Inflammatory macrophage (primary cell): ENCODE measurements around the gene ARHGEF28.

Experiments
- DNase-seq, 2 donors: peaks; one replicate each; pipeline ENCODE4 v3.0.0-alpha.2; 2020 to 2022

Gene ARHGEF28

DNA sequence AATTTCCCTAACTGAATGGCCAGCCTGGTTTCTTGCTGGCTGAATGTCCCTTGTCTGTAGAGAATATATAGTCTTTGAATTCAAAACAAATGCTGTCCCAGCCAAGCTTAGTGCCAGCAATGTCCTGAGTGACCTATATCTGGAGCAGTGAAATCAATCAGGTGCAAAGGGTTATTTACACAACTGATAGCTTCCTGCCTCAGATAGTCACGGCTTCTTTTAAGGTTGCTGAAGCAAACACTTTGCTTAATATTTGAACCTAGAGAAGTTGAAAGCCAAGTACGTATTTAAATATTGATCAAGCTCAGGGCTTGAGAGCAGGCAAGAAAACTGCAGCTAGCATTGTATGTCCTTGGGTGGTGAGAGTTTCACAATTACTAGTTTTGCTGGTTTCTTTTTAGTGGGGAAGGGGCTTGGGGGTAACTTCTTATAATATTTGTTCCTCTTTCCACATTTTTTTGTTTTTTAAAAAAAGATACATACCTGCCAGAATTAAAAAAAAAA, 2.0 kb upstream of the ARHGEF28 start:
- no peak for DNase-seq

DNA sequence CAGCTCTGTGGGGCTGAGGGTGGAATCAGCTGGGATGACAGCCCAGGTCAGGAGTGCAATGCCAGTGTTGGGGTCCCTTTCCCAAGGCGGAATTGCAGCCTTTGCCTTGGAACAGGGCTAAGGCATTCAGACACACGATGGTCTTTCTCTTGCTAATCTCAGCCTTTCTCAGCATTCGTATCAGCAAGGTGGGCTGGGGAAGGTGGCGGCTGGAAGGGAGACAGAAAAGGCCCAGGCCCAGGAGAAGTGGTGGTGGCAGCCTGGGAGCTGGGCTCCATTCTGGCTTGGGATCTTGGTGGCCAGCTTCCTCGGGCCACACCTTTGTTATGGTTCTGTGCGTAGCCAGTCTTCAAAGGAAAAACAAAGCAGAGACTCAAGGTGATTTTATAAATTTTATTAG, 1.1 kb upstream of the ARHGEF28 start:
- DNase-seq, result no peak

DNA sequence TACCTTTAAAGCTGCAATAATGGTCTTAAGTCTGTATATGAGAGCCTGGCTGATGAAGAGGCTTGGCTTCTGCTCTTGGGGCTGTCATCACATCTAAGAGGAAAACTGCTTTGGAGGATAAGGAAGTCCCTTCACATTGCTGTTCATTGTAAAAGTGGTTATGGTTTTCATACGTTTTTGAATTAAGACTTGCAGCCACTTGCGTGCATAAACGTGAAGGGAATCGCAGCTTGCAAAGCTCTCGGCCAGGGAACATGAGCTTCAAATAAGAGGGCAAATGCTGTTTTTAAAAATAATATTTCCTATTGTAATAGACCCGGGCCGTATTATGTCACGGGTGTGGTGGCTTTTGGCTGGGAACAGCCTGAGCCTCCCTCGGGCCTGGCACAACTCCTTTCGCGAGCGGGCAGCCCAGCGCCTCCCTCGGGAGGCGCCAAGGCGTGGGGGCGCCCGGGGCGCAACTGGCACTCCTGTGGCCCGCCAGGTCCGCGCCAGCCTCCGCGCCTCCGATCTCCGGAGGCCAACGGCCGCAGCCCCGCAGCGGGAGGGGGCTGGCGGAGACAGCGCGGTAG, 538 bp upstream of the ARHGEF28 start:
- DNase-seq, result peak in 1 of 2 donors; percentile 2

DNA sequence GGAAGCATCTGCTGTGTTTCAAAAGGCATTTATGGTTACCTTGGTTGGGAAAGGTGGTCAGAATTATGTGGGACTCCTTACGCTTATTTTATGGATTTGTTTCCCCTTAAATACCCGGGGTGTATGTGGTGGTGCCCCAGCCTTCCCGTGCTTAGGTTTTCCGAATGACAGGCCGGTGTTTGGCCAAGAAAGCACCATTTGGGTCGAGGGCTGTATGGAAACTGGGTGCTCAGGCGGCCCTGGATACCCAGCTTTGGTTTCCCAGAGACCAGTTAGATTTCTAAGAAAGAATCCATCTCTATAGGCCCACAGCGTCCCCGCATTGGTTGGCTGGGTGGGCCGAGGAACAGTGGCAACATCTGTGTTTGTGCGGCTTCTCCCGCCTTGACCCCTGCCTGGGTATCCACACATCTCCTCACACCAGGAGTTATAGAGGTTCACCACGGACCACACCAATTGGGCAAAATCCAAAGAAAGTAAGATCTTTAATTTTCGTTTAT, 868 bp downstream of the ARHGEF28 start:
- no peak for DNase-seq

DNA sequence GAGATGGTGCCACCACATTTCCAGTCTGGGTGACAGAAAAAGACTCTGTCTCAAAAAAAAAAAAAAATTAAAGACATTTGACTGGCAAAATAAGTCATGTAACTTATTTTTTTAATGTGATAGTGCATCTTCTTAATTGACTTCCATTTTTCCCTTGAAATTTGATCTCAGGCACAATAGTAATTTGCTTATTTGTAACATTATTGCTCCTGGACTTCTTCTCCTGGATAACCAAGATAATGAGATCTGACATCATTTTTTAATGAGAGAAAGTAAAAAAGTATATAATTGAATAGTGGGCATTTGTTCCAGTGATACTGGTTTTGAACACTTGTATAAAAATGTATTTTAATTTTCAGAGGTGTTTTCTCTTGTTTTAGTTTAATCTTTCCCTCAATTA, 3.5 kb downstream of the ARHGEF28 start:
- DNase-seq, result no peak

DNA sequence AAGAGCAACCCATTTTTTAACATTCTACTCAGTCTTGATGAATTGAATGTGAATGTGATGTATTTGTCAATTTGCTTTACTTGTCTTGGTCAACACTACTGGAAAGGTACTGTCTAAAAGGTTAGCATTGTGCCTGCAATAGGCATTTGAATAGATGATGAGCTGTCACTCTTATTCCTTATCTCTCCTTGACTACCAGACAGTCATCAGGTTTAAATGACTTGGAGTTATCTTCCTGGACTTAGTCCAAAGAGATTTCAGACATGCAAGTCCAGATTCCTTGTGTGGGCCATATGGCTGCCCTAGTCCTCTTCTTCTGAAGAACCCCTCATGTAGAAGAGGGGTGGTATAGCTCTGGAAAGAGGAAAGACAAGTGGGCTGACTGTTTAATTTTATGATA, 4.8 kb downstream of the ARHGEF28 start:
- no peak for DNase-seq

DNA sequence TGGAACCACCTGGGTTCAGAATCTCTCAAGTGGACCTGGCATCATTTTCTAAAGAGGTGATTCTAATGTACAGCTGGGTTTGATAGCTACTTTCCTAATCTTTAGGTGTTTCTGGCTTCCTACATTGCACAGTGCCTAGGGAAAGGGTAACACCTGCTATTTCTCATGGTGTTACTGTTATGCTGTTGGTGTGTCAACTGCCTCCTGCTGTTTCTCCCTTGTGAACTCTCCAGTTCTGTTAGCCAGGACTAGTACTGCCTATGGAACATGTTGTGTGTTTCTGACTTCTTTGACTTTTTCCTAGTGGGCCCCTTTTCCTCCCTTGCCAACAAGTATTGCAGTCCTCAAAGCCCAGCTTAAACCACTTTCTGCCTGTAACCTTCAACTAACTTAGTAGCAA, 5.5 kb downstream of the ARHGEF28 start:
- DNase-seq, result no peak

DNA sequence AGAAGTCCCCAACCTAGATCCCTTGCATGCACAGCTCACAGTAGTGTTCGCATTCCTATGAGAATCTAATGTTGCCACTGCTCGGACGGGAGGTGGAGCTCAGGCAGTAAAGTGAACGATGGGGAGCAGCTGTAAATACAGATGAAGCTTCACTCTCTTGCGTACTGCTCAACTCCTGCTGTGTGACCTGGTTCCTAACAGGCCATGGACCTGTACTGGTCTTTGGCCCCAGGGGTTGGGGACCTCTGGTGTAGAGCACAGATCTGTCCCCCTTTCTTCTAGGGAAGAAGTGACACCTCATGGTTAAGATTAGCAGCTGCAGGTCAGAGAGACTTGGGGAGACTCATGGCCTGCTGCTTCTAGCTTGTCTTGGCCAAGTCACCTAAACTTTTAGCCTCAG, 7.1 kb downstream of the ARHGEF28 start:
- no peak for DNase-seq

DNA sequence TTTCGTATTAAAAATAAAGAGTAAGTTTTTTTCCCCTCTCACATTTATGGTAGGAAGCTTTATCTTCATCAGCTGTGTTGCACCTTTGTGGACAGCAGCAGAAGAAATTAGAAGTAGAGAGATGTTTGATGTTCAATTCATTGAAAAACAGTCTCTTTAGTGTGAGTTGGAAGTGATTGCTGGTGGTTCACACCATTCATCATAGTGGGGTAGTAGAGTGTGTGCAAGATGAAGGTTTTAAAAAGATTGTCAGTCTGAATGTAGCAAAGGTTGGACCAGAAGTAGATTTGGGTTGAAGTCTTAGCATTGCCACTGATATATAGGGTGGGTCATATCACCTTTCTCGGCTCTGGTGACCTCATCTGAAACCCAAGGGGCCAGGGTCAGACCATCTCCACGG, 10.4 kb downstream of the ARHGEF28 start:
- no peak for DNase-seq

DNA sequence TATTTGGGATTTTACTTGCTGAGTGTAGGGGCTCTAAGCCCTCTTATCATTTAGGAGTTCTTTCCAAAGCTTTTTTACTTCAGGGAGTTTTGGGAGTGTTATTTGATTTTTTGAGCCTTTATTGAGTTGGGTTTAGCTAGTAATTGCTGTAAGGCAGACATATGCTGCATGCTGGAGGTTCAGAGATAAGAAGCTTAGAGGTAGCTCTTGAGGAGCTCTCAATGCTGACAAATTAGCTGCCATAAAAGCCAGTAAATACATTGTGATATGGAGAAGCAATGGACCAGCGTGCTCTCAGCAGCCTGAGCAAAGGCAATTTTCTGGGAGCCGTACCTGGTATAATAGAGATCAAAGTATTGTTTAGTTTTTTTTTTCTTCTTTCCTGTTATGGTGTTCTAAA, 11.6 kb downstream of the ARHGEF28 start:
- DNase-seq, result no peak

DNA sequence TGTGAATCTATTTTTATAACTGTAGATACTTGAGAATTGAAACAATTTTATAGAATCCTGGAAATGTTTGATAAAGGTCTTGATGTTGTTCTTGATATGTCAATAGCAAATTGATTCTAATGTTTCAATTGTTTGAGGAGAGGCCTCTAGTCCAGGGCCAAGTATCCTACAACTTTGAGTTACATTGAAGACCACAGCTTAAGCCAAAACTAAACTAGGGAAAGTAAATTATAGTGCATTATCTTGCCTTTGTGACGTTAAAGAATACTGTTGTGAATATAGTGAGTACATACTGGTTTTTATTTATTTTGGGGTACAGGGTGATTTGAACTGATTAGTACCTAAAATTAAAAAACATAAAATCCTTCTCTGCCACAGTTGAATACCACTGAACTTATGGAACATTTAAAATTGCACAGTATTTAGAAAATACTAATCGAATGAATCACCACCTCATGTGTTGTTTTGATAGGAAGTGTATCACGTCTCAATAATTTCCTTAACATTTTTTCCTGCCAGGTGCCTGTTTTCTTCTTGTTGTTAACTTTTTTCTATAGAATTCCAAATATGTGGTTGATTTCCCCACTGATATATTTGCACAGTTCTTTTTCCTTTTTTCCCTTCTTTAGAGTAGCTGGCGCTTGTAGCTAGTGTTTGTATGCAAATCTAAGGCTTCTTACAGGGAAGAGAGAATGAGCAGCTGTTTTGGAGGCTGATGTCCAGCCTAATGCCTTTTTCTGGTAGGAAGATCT, 12.5 kb downstream of the ARHGEF28 start:
- no peak for DNase-seq

DNA sequence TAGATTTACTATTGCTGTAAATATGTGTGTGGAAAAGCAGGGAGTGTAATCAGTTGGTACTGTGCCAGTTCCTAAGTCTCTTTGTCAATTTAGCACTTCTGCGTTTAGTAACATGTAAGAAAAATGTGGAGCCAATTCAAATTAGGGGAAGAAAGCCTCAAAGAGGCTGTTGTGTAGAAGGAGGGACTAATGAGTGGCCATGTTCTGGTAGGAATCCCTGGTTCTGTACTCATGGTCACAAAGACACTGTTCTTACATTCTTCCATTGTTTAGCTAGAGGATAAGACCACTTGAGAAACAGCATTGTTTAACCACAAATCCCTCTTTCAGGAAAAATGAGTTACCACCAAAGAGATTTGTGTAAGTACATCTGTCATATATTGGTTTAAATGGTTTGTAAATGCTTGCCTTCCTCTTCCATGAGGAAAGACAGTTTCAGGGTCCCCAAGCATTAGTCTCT, 14.9 kb downstream of the ARHGEF28 start:
- peak; percentile 14 to 36 for DNase-seq

DNA sequence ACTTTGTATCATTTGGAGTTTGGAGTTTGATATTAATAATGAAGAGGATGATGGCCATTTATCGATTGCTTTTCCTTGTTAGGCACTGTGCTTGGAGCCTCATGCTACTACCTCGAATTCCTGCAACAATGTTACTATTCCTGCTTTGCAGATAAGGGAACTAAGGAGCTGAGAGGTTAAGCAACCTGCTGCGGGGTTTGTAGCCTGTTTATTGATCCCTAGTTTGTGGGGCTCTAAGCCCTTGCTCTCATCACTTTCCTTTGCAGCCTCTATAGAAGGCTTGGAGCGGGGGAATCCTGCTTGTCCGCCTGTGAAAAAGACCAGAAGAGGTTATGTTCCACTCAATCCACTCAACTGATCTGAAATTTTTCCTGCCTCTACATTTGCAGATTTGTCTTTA, 15.8 kb downstream of the ARHGEF28 start:
- no peak for DNase-seq

DNA sequence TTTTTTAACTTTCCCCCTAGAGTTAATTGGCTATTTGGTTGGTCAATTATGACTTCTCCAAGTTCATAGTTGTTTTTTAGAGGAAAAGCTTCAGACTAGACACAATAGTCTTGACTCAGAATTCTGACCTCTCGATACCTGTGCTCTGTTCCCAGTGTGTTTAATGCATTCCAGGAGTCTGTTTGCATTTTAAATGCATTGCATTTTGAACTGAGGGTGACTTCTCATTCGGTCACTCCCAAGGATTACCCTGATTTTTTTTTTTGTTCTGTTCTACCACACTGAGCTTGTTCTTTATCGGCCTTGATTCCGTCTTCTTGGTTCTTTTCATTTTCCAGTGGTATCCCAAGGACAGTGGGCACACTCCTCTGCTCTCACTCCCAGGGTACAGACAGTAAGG, 16.3 kb downstream of the ARHGEF28 start:
- DNase-seq, result no peak

DNA sequence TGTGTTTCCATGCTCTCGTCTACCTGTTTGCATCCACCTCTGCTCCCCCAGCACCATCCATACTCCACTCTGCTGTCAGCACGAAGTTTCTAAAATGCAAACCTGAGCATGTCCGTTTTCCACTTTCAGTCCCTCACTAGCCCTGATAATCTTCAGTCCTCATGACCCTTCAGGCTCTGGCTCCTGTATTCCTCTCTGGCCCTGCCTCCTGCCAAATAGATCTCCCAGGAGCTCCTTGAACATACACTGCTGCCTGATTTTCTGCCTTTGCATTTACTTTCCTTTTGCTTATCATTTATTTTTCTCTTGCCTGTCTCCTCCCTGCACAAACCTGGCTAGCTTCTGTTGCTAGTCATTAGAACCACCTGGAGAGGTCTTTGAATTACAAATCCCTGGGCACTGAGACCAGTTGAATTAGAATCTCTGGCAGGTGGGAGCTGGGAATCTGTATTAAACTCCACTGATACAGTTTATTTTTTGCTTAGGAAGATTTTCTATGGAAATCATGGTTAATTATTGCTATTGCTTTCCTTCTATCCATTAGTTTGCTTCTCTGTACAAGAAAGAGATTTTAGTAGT, 18.5 kb downstream of the ARHGEF28 start:
- DNase-seq, result no peak

DNA sequence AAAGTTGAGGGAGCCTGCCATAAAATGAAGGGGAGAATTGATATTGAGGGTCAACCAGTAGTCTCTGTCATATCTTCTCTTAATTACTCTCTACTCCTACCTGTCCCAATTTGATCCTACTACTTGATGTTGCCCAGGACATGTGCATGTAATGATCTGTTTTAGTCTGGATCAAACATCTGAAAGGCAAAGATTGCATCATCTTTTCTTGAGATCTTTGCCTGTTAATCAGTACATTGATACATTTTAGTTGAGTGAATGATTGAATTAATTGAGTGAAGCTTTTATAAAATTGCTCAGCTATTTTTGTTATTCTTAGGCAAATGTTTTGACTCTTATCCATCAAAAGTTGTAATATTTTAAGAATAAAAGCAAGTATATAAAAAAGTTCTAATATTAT, 21.7 kb downstream of the ARHGEF28 start:
- DNase-seq, result no peak

DNA sequence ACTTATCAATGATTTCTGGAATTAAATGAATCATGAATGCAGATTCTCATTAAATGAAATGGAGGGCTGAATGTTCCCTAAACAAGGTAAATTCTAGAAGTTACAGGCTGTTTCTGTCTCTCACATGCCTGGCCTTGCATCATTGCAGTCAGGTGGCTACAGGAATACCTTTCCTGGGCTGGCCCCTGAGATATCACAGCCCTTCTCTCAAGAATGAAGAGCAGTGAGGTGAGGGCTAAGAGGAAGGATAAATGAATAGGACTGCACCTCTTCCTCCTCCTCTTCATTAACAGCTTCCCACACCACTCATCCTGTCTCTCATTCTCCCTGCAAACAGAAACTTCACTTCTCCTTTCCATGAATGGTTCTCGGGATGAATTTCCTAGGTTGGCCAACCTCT, 22.5 kb downstream of the ARHGEF28 start:
- no peak for DNase-seq

DNA sequence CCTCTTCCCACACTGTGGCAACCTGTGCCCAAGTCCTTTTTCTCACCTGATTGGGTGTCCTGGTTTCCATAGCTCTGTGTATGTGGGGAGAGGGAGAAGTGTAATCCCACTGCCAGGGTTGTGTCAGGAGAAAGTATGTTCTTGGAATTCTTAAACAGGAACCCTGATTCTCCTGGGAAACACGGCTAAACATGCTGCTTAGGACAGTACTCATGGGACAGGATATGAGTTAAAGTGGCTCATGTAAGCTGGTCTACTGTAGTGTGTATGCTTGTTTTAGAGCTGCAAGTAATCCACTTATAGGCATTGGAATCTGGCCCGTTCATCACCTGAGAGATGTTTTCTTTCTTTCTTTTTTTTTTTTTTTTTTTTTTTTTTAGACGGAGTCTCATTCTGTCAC, 23.9 kb downstream of the ARHGEF28 start:
- DNase-seq, result no peak

DNA sequence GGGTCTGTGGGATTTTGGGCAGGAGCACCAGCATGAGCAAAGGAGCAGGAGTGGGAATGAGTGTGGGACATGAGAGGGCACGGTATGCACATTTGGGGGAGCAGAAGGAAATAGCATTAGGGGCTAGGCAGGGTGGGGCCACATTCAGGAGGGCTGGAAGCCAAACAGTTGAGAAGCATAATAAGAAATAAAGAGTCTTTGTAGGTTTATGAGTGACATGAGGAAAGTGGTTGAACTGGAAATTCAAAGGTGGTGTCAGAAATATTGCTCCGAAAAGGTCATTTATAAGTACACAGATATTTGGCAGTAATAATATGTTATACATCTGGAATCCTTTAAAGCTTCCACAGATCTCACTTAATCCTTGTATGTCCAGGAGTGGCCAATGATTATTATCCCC, 26.4 kb downstream of the ARHGEF28 start:
- no peak for DNase-seq

DNA sequence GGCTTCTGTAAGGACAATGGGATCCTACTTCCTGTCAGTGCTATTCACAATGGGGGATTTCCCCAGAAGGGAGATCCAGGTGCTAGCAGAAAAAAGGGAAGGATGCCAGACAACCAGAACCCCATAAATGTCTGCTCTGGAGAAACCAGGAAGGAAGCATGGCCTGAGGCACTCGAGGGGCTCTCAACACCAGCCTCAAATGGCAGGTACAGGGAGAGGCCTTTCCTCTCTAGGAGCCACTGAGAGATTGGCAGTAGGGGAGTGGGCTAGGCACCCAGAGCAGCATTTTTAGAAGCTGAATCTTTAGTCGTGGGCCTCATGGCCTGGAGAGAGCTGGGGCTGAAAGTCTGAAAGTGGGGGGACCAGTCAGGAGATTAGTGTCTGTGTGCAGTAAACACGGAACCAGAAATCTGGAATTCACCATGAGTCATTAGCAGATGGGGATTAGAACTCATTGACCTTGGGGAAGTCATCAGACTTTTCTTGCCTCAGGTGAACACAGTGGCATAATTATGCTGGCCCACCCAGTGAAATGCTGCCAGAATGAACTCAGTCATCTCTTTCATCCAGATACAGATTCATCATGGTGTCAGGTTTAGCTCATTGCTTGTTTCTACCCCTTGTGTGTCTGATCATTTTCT, 28.3 kb downstream of the ARHGEF28 start:
- DNase-seq, result no peak

DNA sequence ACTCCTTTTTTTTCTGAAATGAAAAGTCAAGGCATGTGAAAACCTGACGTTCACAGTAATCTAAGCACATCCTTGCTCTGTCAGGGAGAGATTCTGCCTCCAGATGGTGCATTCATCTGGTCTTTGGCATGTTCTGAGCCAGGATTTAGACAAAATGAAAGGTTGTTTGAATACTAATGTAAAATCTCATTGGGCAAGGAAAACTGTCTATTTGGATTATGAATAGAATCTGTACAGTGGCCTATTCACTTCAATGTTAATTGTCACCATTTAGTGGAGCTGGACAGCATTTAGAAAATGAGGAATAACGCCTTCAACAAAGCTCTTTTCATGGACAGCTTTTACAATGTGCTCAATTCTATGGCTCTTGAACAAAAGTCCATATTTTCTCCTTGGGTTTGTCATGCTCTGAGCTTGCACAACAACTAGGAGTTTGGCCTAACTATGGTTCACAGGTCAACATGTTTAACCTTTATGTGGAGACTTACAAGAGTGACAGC, 28.9 kb downstream of the ARHGEF28 start:
- DNase-seq, result no peak

DNA sequence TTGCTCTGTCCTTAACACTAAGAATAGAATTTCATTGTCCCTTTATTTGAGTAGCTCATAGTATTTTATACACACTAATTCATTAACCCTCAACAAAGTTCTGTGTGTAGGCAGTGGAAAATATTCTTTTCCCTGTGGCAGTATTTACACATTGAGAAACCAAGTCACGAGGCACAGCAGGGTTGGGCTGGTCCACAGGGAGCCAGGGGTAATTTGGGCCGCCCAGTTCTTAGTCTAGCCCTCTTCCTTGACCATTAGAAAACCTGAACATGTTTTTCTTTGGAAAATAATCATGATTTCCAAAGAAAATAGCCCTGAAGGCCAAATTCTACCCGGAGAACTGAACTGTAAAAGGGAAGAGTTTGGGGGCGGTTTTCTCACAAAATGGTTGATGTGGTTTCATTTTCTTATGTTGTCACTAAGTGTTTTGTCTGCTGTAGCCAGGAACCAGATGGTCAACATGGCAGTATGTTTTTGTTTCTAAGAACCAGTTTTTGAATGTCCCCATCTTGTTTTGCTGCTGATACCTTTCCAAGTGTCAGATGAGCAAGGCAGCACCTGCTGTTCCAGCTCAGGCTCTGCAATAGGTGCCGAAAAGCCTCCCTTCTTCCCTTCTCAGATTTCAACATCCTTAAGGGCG, 29.6 kb downstream of the ARHGEF28 start:
- DNase-seq, result no peak

DNA sequence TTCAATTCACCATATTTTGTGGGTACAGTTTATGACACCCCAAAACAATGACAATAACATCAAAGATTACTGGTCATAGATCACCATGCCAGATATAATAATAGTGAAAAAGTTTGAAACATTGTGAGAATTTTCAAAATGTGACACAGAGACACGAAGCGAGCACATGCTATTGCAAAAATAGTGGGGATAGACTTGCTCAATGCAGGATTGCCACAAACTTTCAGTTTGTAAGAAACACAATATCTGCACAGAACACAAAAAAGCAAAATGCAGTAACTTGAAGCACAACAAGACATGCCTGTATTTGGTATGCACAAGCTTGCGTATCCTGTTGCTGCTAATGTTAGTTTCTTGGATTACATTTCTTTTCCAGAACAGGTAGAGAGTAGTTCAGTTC, 35.8 kb downstream of the ARHGEF28 start:
- DNase-seq, result peak; percentile 40 to 47
